Left lung (tissue), 10 donors: Measurements from ENCODE around the gene THTPA. TPM values are rescaled to one million over a fixed set of nuclear protein-coding genes. Genes with fewer than 3 reads are reported as not detected.

ENCODE experiments used
- ATAC-seq: fragments of 200-7000 bp; cut with Tn5 transposase; one replicate; pipeline ENCODE4 v1.9.1; 2020; ENCODE audit warnings: moderate library complexity
- DNase-seq, 4 donors: peaks; one replicate each; pipeline ENCODE4 v3.0.0-alpha.2; 2013 to 2020
- H3K27ac ChIP-seq, 2 donors: fragments of 200-600 bp; sonication (generic) in 1 of 2; one replicate each; pipeline versions ENCODE4 v1.5.0 to v1.8.0; 2020 to 2021
- H3K27me3 ChIP-seq, 2 donors: fragments of 200-600 bp; sonication (generic) in 1 of 2; one replicate each; pipeline versions ENCODE4 v1.5.0 to v1.8.0; 2020 to 2021
- H3K36me3 ChIP-seq, 2 donors: fragments of 200-600 bp; sonication (generic) in 1 of 2; one replicate each; pipeline versions ENCODE4 v1.5.0 to v1.8.0; 2020 to 2021
- H3K4me1 ChIP-seq, 2 donors: fragments of 200-600 bp; one replicate each; pipeline ENCODE4 v1.8.0; 2021
- H3K4me3 ChIP-seq, 2 donors: fragments of 200-600 bp; sonication (generic) in 1 of 2; one replicate each; pipeline versions ENCODE4 v1.5.0 to v1.8.0; 2020 to 2021; ENCODE audit warnings: mild to moderate bottlenecking in 1 of 2
- H3K9me3 ChIP-seq, 2 donors: fragments of 200-600 bp; sonication (generic) in 1 of 2; one replicate each; pipeline versions ENCODE4 v1.5.0 to v1.8.0; 2020 to 2021
- intact Hi-C, 2 donors: fragments of 100-400 bp; cut with DNase I; formaldehyde crosslinking; loops; one replicate each; pipeline versions ENCODE4 v1.11.2 to v1.14.2; 2022
- polyA plus RNA-seq, 6 donors: library from polyadenylated mRNA; unstranded; fragments of 120-200 nt; gene quantifications; one replicate each; pipeline ENCODE4 v1.2.1, GENCODE V29; 2013; ENCODE audit not compliant: insufficient read length in 6 of 6
- total RNA-seq, 2 donors: library from RNA; stranded (reverse); fragmentation: NEBNext Ultra II Directional; extraction: Animal tissue kit (Norgen Biotek cat#: 25700); gene quantifications; one replicate each; pipeline ENCODE4 v1.2.1, GENCODE V29; 2021
- TF ChIP-seq, protein P1 (sequence below), 2 donors: fragments of 200-600 bp; sonication (generic) in 1 of 2; IDR thresholded peaks; one replicate each; pipeline versions ENCODE4 v1.5.0 to v1.8.0; 2021; ENCODE audit warnings: antibody characterized with exemption in 2 of 2
- donor health status: DM: no; HTN: yes; CAD: no.
- donor health status: DM: no; HTN: no; CAD: no.

Gene THTPA
- total and polyA plus RNA-seq, 8 donors, result 10.7 to 20.3 (median 12.6) TPM

DNA sequence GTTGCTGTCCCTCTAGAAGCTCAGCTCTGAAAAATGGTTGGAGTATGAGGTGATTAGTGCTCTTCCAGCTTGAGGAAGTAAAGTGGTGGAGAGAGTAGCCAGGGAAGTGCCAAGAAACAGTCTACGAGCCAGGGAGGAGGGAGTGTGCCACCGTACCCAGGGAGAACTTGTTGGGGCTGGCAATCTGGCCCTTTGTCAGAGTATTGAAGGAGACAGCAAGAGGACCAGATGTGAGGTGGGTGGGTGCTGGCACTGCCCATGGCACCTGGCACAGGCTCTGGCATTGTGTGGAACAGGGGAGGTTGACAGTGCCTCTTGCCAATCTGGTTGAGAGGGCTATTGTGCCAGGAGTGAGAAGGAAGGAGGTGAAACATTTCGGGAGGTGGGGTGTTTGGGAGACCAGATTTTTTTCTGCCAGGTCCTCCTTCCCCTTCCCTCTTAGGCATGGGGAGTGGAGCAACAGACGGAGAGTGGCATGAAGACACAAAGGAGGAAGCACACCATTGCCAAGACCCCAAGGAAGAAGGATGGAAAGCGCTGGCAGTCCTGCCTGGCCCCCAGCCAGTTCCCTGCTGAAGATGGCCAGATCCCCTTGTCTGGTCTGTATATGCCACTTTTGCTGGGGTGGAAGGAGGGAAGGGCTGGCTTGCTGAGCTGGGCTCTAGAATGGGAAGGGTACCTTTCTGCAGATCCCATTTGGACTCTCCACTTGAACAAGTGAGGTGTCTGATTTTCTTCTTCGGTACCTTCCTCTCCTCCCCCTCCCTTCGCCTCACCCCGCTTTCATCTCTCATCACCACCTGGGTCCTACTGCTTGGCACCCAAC is 42.0 kb upstream of the THTPA start:
- DNase-seq (no peak), ATAC-seq (no peak)
- no peaks in the 10 kb centered on the region for H3K36me3 ChIP-seq
- intact Hi-C loops, result no loop called here
- H3K27ac ChIP-seq, result no peak overlapping the region
- H3K27me3 ChIP-seq, result no peaks in the 10 kb centered on the region
- H3K4me3 ChIP-seq, result no peak overlapping the region
- H3K4me1 ChIP-seq, result no peaks in the 10 kb centered on the region
- TF ChIP-seq, protein P1, sequence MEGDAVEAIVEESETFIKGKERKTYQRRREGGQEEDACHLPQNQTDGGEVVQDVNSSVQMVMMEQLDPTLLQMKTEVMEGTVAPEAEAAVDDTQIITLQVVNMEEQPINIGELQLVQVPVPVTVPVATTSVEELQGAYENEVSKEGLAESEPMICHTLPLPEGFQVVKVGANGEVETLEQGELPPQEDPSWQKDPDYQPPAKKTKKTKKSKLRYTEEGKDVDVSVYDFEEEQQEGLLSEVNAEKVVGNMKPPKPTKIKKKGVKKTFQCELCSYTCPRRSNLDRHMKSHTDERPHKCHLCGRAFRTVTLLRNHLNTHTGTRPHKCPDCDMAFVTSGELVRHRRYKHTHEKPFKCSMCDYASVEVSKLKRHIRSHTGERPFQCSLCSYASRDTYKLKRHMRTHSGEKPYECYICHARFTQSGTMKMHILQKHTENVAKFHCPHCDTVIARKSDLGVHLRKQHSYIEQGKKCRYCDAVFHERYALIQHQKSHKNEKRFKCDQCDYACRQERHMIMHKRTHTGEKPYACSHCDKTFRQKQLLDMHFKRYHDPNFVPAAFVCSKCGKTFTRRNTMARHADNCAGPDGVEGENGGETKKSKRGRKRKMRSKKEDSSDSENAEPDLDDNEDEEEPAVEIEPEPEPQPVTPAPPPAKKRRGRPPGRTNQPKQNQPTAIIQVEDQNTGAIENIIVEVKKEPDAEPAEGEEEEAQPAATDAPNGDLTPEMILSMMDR (IDR thresholded peaks at IDR 0.05), result no peak
- no peaks in the 10 kb centered on the region for H3K9me3 ChIP-seq

DNA sequence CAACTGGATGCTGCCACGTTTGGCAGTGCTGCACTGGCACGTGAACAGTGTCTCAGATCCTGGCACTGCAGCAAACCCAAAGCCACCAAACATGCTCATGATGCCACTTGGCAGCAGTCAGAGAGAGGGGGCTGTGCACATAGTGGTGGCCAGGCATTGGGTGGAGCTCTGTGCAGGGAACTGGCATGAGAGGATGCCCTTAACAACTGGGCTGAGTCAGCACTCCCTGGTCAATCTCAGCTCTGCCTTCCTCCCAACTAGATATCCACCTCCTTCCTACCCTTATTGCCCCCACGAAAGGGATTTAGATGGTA is 41.5 kb upstream of the THTPA start:
- Histone ChIP-seq H3K4me1 (no peaks in the 10 kb centered on the region), H3K4me3 (no peak overlapping the region), H3K9me3 (no peaks in the 10 kb centered on the region), H3K27ac (no peak overlapping the region), H3K27me3 (no peaks in the 10 kb centered on the region), H3K36me3 (no peaks in the 10 kb centered on the region)
- TF ChIP-seq, protein P1 (IDR thresholded peaks at IDR 0.05), result no peak
- intact Hi-C loops, result no loop called here
- ATAC-seq, result no peak
- no peak for DNase-seq

GRCh38 chr14:23517650-23518326 is 38.3 kb upstream of the THTPA start:
- no peaks in the 10 kb centered on the region for H3K9me3 ChIP-seq
- intact Hi-C loops, result no loop called here
- peaks cover 0 to 7% of the 10 kb centered on the region in 2 donors for H3K4me1 ChIP-seq
- H3K27me3 ChIP-seq, result no peaks in the 10 kb centered on the region
- no peaks in the 10 kb centered on the region for H3K36me3 ChIP-seq
- ATAC-seq (no peak), DNase-seq (no peak)
- TF ChIP-seq, protein P1 (IDR thresholded peaks at IDR 0.05), result no peak
- H3K4me3 ChIP-seq, result no peak overlapping the region
- no peak overlapping the region for H3K27ac ChIP-seq

DNA sequence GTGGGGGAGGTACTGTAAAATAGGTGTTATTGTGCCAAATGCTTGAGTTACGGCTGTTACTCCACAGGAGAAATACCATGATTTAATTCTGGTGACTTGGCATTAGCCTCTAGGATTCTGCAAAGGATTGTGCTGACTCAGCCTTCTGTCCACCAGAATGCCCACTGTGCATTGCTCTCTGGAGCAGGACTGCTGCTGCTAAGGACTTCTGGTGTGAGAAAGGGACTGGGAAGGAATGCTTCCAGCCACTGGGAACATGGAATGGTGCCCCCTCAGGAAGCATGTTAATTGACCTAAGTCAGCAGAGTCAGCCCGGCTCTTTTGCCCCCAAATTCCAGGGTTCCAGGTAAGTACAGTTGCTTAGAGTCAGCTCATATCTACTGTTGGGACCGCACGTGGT is 37.4 kb upstream of the THTPA start:
- H3K9me3 ChIP-seq, result no peaks in the 10 kb centered on the region
- TF ChIP-seq, protein P1 (IDR thresholded peaks at IDR 0.05), result no peak
- no peak overlapping the region for H3K4me3 ChIP-seq
- no peaks in the 10 kb centered on the region for H3K27me3 ChIP-seq
- no peak overlapping the region for H3K27ac ChIP-seq
- H3K36me3 ChIP-seq, result no peaks in the 10 kb centered on the region
- DNase-seq, result no peak
- no peak for ATAC-seq
- H3K4me1 ChIP-seq, result peaks cover 0 to 7% of the 10 kb centered on the region in 2 donors
- intact Hi-C loops, result no loop called here

DNA sequence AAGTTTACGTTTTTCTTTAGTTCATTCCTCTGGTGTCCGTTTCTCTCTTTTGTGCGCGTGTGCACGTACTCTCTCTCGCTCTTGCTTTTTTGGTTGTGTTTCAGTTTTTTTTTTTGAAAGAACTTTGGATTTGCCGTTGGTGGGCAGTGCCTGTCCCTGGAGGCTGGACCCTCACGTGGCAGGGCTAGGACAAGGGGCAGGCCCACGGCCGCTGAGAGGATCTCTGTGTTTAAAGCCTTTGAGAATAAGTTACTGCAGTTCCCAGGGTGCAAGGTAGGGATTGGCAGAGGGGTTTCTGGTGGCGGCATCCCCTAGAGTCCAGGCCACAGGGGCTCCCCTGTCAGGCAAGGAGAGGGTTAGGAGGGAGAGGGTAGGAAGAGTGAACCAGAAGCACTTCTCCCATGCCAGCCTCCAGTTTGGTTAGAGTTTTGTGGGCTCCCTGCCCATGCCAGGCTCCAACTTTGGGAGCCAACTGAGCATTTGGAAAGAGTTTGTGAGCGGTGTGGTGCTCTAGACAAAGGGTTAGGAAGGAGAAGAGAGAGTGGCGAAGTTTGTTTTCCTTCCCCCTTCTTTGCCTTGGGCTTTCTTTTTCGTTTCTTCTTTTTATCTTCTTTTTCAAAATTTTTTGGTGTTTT is 35.1 kb upstream of the THTPA start:
- no peak for DNase-seq
- H3K4me1 ChIP-seq, result peaks cover 0 to 7% of the 10 kb centered on the region in 2 donors
- intact Hi-C loops, result no loop called here
- no peak overlapping the region for H3K4me3 ChIP-seq
- no peaks in the 10 kb centered on the region for H3K9me3 ChIP-seq
- H3K27me3 ChIP-seq, result no peaks in the 10 kb centered on the region
- ATAC-seq, result no peak
- TF ChIP-seq, protein P1 (IDR thresholded peaks at IDR 0.05), result no peak
- H3K27ac ChIP-seq, result no peak overlapping the region
- H3K36me3 ChIP-seq, result peaks cover 0 to 2% of the 10 kb centered on the region in 2 donors
